HL-60 (cell line): ENCODE measurements around the gene GOLT1A.

ENCODE experiments used
- CTCF ChIP-seq: IDR thresholded peaks from one replicate; pipeline ENCODE4 v1.5.1; 2011; ENCODE audit warnings: low read length, control low read depth, inconsistent platforms; ENCODE audit not compliant: insufficient read depth
- POLR2AphosphoS5 ChIP-seq: IDR thresholded peaks from 2 replicates; pipeline ENCODE4 v1.6.1; 2012; ENCODE audit warnings: low read depth
- REST ChIP-seq: IDR thresholded peaks from 2 replicates; pipeline ENCODE4 v1.6.1; 2012; ENCODE audit warnings: low read depth; ENCODE audit not compliant: insufficient replicate concordance

GRCh38 chr1:204192046-204192445, 21.7 kb downstream of the GOLT1A start:
- no peak for TF ChIP-seq CTCF
- no peak for TF ChIP-seq POLR2AphosphoS5
- TF ChIP-seq REST: no peak
